GM19328 (cell line): ENCODE measurements around the gene RFC3.
"Not testable (repeated sequence)": the region's sequence is repeated elsewhere in the genome, so short reads cannot be mapped to it uniquely, and the experiment has no call there.

Source experiments
- ATAC-seq: cut with Tn5 transposase; IDR thresholded peaks from one replicate; pipeline ENCODE4 v1.9.1; 2021; ENCODE audit warnings: mild to moderate bottlenecking, moderate library complexity; ENCODE audit not compliant: unreplicated experiment

Gene RFC3

DNA sequence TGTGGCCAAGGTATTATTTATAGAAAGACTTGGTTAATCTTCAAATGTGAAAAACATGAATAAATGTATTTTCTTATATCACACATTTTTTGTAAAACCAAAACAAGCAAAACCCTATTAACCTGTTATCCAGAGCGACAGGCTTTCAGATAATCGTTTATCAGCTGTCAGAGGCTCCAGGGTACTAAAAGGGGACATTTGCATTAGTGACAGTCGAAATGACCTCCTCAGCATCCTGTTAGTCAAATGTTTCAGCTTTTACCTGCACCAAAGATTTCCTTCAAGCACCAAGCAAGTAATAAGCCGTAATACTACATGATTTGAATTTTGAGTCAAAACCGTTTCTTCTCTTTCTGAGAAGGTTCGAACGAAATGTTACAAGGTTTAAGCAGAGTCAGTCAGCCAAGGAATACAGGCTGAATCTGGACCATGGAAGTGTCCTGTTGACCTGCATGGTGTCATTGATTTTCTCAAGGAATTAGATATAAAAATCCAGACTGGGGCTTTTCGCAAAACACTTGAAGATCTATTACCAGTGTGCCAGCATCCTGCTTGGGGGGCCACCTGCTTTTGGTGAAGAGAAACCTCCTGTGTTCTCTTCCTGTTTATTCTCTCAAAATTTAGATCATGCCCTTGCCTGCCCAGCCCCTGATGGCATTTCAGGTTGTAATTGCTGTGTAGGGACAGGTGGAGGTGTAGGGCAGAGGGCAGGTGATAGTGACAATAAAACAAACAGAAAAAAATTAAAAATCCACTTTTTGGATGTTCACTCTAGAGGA lies 11.3 kb upstream of the RFC3 start:
- no peak for ATAC-seq

DNA sequence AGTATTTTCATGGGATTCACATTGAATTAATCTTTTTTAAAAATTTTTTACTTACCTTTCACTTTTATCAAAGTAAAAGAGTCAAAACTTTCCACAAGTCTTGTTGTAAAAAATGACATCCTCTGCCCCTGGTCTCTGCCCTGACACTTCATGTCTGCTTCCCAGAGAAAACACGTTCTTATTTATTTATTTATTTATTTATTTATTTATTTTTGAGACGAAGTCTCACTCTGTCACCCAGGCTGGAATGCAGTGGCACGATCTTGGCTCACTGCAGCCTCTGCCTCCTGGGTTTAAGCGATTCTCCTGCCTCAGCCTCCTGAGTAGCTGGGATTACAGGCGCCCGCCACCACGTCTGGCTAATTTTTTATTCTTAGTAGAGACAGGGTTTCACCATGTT lies 5.1 kb upstream of the RFC3 start:
- not testable (repeated sequence) for ATAC-seq

DNA sequence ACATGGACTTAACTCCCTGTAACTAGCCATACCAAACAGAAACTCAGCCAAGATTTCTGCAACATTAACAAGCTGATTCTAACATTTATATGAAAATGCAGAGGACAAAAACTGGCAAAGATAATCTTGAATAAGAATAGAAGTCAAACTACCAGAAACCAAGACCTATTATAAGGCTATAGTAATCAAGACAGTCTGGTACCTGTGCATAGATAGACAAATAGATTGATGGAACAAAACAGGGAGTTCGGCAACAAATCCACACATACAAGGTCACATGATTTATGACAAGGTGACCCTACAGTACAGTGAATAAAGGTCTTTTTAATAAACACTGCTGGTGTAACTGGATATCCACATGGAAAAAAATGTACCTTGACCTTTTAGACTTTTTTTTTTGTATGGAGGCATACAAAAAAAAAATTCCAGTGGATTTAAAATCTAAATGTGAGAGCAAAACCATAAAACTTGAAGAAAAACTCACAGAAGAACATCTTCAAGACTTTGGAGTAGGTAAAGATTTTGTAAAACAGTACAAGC lies 2.9 kb upstream of the RFC3 start:
- ATAC-seq = no peak

DNA sequence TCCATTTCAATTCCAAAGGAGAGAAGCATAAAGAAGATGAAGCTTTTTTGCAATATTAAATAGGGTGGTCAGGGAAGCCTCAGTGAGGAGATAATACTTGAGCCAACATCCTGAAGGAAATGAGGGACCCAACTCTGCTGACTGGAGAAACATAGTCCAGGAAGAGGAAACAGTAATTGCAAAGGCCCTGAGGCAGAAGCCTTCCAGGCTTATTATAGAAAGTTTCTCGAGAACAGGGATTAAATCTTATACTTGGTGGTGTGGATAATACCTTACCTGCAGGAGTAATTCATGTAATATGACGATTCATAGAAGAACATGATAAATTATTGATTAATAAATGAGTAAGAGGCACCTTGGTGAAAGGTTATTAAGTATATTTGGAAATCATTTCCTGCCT lies 1.0 kb upstream of the RFC3 start:
- ATAC-seq = no peak

DNA sequence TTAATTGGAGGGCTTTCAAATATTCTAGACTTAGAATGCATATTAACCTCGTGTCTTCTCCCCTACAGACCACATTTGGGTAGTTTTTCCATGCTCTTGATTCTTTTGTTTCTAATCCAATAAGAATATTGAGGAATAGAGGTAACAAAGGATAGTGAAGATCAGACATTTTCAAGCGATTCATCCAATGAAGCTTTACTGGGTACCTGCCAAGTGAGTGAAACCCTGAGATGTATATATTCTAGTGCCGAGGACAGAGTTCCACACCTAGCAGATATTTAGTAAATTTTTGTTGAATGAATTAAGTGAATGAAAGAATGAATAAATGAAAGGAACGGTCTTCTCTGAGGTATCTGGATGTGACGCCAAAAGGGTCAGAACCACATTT lies 442 bp upstream of the RFC3 start:
- ATAC-seq = no peak

DNA sequence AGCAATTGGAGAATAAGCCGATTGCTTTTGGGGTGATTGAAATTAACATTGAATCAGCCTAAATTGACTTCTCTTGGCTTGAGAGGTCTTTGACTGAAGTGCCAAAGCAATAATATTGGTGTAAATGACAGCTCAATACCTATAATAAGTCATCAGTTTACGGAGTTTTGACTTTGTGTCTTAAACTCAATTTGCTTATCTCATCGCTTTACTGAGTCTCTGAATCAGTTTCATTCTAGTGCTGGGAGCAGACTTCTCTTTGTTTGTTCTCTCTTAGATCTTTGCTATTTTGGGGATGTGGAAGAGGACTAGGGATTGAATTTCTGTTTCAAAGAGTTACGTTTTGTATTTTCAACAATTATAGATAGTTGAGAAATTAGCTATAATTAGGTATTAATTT lies 7.1 kb downstream of the RFC3 start:
- ATAC-seq = no peak

DNA sequence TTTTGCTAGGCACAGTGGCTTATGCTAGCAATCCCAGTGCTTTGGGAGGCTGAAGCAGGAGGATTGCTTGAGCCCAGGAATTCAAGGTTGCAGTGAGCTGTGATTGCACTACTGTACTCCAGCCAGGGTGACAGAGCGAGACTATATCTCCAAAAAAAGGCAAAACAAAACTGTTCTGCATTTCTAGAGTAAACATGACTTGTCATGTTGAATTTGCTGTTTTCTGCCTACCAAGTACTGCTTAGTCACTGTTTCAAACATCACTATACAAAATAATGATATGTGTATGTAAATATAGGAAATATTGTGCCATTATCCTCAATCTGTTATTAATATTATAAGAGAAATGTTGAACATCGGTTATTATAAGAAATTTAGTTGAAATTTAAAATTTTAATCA lies 9.2 kb downstream of the RFC3 start:
- no peak for ATAC-seq

DNA sequence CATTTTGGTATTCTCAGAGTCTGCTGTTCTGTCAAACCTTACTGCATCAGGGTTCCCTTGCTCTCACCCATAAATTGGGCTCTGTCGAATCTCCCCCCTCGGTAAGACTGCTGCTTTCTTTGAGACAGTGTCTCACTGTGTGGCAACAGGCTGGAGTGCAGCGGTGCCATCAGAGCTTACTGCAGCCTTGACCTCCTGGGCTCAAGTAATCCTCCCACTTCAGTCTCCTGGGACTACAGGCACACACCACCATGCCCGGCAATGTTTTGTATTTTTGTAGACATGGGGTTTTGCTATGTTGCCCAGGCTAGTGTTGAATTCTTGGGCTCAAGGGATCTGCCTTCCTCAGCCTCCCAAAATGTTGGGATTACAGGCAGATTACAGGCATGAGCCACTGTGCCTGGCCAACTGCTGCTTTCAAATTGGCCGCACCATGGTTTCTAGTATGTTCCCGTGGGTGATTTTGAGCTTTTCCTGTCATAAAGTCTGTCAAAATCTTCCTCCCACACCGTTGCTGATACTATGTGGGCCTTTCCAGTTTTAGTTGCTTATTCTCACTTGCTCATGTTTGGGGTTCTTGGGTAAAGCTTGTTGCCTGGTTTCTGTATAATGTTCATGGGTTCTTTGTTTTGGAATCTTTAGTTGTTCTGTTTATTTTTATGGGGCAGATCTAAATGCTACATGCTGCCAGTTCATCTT lies 10.6 kb downstream of the RFC3 start:
- no peak for ATAC-seq

DNA sequence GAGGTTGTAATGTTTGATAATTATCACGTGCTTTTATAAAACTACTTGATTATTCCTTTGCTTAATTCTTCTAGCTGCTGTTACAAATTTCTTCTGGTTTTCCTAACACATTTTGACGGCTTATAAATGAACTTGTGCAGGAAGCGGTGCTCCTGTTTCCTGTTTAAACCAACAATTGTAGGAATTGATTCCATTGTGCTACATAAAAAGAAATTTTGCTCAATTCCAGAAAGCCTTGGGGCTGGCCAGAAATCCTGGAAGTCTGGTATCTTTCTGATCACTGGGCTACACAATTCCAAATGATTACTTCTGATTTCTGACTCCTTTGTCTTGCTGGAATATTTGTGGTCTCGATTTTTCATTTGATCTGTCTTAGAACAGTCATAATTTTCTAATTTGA lies 14.9 kb downstream of the RFC3 start:
- no peak for ATAC-seq

DNA sequence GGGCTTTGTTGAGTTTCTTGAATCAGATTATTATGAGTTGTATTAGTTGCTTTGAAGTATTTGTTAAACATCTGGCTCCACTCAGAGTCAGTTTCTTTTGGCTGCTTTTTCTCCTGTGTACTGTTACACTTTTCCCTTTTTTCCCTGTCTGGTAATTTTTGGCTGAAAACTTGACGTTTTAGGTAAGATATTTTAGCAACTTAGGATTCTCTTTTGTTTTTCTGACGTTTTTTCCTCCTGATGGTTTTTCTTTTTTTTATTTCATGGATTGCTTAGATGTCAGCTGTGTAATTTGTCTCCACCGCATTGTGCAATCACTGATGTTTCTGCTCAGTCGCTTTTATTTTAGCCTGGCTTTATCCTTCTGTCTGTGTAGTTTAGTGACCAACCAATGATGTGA lies 20.7 kb downstream of the RFC3 start:
- ATAC-seq = no peak

DNA sequence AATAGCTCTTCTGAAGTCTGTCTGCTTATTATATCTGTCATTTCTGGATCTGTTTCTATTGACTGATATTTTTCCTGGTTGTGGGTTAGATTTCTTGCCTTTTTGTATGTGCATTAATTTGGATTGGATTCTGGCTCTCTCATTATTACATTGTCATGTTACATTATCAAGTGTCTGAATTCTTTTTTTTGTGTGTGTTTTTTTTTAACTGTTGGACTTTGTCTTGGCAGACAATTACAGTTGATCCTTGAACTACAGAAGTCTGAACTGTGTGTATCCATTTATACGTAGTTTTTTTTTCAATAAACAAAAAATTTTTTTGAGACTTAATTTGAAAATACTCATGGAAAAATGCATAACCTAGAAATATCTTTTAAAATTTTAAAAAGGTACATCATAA lies 22.5 kb downstream of the RFC3 start:
- ATAC-seq = no peak

DNA sequence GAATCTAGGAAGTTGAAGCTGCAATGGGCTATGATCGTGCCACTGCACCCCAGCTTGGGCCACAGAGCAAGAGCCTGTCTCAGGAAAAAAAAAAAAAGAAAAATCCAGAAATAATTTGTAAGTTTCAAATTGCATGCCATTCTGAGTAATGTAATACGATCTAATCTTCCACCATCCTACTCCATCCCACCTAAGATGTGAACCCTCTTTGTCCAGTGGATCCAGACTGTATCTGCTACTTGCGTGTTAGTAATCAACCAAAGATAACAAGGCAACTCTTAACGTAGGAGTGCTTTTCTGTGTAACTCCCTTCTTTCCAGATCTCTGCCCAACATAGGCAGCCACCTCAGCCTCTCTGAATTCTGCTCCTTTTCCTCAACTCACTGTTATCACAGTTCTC lies 24.3 kb downstream of the RFC3 start:
- ATAC-seq = no peak

DNA sequence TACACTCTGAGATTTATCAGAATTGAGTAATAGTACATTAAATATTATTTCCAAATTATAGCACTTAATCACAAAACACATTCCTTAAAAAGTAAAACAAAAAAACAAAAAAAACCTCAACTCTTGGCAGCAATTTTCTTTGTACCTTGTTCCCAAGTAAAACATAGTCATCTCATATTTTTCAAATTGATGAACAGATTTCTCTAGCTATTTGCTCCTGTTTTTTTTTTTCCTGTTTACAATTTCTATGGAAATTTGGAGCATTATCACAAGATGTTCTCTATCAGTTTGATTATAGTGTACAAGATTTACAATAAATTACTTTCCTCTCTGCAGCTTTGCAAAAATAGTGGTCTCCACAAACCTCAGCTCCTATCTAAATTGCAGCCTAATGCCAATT lies 25.0 kb downstream of the RFC3 start:
- no peak for ATAC-seq

DNA sequence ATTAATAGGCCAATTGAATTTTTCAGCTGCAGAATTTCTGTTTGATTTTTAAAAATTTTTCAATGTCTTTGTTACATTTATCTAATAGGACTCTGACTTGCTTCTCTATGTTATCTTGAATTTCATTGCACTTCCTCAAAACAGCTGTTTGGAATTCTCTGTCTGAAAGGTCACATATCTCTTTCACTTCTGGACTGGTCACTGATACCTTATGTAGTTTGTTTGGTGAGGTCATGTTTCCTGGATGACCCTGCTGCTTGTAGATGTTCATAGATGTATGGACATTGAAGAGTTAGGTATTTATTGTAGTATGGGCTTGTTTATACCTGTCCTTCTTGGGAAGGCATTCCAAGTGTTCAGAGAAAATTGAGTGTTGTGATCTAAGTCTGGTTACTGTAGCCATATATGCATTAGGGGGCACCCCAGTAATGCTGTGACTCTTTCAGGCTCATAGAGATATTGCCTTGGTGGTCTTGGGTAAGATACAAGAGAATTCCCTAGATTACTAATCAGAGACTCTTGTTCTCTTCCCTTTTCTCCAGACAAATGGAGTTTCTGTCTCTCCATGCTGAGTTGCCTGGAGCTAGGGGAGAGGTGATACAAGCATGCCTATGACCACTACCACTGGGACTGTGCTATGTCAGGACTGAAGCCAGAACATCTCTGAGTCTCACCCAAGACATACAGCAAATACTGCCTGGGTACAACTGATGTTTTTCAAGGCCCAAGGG lies 27.8 kb downstream of the RFC3 start:
- ATAC-seq = no peak

DNA sequence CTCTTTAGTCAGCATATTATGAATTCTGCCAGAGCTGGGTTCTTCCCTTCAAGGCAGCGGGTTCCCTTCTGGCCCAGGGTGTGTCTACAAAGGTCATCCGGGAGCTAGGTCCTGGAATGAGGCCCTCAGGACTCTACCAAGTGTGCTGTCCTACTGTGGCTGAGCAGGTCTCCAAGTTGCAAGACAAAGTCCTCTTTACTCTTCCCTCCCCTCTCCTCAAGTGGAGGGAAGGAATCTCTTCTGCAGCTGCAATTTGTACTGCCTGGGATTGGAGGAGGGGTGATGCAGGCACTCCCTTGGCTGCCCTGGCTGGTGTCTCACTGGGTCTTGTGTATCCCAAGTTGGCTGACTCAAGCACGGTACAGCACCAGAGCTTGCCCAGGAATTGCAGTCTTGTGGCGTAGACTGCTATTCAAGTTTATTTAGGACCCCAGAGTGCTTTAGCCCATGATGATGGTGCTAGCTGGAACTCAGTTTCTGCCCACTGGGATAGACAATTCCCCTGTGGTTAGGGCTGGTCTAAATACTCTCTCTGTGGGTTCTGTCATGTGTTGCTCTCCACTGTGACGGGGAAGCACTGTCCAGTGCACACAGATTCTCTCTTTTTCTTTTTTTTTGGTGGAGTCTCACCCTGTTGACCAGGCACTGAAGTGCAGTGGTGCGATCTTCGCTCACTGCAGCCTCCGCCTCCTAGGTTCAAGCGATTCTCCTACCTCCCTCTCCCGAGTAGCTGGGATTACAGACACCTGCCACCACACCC lies 28.5 kb downstream of the RFC3 start:
- no peak for ATAC-seq

DNA sequence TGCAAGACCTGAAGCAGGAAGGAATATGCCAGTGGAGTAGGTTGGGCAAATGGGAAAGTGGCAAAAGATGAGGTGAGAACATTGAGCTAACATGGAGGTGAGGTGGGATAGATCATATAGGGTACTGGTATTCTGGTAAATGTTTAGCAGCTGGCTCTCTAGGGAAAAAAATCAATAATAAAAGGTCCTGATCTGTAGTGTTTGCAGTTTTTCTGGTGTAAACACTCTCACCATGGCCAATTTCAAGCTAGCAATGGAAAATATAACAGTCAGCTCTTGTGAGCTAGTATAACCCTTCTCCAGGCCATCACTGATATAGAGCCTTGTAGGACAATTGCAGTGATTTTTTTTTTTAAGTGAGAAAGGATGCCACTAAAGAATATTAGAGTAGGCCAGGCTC lies 31.3 kb downstream of the RFC3 start:
- no peak for ATAC-seq

DNA sequence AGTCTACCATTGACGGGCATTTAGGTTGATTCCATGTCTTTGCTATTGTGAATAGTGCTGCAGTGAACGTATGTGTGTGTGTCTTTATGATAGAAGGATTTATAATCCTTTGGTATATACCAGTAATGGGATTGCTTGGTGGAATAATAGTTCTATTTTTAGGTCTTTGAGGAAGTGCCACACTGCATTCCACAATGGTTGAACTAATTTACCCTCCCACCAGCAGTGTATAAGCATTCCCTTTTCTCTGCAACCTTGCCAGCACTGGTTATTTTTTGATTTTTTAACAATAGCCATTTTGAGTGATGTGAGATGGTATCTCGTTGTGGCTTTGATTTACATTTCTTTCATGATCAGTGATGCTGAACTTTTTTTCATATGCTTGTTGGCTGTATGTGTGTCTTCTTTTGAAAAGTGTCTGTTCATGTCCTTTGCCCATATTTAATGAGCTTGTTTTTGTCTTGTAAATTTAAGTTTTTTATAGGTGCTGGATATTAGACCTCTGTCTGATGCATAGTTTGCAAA lies 37.5 kb downstream of the RFC3 start:
- no peak for ATAC-seq

DNA sequence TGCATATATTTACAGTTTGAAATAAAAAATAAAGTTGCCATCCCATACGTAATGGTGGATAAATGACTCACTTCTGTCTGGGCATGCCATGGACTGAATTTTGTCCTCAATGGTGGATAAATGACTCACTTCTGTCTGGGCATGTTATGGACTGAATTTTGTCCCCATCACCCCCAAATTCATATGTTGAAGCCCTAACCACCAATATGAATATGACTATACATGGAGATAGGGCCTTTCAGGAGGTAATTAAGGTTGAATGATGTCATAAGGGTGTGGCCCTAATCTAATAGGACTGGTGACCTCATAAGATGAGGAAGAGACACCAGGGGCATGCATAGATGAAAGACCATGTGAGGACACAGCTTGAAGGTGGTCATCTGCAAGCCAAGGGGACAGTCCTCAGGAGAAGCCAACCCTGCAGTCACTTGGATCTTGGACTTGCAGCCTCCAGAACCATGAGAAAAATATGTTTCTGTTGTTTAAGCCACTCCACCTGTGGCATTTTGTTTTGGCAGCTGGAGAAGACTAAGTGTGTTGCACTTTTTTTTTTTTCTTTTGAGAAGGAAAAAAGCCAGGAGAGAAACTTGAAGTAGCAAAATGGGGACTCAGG lies 41.8 kb downstream of the RFC3 start:
- ATAC-seq = no peak

DNA sequence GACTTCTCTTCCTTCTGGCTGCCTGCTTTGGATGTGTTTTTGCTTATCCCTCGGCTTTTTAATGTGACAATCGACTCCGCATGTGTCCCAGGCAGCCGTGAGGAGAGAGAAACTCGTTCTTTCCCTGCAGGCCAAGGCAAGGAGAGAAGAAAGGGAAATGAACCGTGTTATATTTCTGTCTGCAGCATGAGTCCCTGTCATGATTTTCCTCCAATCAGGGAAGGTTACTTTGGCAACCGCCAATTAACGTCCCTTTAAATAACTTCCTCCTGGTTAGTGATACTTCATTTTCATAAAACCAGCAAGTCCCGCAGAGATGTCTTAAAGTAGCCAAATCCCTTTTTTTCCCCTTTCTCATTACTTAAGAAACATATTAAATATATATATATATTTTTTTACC lies 42.6 kb downstream of the RFC3 start:
- ATAC-seq = no peak

DNA sequence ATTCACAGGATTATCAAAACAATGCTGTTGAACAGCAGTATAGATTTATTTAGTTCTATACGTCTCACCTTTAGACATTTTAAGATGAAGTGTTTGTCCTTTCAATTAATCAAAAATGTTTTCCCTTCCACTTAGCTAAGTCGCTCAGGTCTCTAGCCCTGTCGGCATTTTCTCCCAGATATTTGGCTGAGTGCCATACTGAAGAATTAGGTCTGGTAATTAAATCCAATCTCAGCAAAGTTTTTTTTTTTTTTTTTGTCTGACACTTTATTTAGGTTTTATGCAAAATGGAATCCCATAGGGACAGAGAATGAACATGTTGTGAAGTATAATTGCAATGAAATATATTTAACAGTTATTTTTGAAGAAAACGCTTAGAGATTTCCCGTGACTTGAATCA lies 44.1 kb downstream of the RFC3 start:
- ATAC-seq = no peak
